ENCODE results near the gene FTSJ3.
"Not testable (repeated sequence)": the region's sequence is repeated elsewhere in the genome, so short reads cannot be mapped to it uniquely, and the experiment has no call there.

FTSJ3 gene, protein sequence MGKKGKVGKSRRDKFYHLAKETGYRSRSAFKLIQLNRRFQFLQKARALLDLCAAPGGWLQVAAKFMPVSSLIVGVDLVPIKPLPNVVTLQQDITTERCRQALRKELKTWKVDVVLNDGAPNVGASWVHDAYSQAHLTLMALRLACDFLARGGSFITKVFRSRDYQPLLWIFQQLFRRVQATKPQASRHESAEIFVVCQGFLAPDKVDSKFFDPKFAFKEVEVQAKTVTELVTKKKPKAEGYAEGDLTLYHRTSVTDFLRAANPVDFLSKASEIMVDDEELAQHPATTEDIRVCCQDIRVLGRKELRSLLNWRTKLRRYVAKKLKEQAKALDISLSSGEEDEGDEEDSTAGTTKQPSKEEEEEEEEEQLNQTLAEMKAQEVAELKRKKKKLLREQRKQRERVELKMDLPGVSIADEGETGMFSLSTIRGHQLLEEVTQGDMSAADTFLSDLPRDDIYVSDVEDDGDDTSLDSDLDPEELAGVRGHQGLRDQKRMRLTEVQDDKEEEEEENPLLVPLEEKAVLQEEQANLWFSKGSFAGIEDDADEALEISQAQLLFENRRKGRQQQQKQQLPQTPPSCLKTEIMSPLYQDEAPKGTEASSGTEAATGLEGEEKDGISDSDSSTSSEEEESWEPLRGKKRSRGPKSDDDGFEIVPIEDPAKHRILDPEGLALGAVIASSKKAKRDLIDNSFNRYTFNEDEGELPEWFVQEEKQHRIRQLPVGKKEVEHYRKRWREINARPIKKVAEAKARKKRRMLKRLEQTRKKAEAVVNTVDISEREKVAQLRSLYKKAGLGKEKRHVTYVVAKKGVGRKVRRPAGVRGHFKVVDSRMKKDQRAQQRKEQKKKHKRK

DNA sequence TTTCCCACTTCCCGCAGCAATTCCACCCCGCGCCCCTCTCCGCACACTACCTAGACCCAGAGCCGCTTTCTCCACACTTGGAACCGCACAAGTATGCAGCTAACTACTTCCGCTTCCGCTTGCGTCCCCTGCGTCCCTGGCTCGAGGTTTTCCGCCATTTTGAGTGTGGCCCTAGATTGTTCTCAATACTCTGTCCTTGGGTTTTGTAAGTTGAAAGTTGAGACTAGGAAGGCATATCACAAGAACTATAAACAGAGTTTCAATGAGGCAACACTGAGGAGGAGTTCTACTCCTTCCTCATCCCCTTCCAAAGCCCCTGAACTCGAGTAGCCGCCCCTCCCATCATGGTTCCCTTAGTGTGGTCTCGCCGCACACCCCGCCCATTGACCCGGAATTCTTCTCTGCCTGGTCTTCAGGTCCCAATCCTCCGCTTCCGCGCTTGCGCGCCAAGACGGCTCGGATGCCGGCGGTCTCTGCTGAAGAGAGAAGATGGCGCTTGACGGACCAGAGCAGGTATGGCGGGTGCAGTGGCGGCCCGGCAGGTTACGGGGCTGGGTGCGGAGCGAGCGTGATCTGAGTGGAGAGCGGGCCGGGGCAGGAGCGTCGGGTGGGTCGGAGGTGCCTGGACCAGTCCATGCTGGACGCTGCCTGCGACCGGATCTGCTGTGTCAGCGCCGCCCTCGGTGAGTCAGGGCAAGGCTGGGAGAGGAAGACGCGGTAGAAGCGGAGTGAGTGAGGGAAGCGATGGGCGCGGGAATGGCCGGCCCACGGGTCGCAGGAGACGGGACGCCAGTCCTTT is at the start of gene FTSJ3, which contains the start of gene PSMC5:
TSS of gene FTSJ3 (minus strand) at position 662 of the 799 bp plus-strand sequence. CDS start 761 bp downstream, outside the sequence.
TSS of gene PSMC5 (plus strand) at position 430 of the 799 bp plus-strand sequence. CDS start at position 490, 60 bp downstream.
- DNase-seq (ENCODE audit: low spot score), result peak; percentile 97

DNA sequence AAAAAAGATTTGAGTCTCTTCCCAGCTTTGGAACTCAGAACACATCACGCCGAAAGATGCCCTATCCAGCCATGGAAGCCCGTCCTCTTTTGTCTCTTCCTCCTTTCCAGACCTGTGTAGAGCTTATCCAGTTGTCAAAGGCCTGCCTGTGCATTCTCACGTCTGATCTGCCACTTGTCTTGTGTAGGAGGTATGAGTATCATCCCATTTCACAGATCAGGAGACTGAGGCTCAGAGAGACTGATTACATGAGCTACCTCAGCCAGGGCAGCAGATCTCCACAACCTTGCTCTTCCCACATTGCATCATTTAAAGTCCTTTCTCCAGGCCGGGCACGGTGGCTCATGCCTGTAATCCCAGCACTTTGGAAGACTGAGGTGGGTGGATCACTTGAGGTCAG is 47.2 kb upstream of the FTSJ3 start:
- DNase-seq (ENCODE audit: low spot score), result not testable (repeated sequence)

DNA sequence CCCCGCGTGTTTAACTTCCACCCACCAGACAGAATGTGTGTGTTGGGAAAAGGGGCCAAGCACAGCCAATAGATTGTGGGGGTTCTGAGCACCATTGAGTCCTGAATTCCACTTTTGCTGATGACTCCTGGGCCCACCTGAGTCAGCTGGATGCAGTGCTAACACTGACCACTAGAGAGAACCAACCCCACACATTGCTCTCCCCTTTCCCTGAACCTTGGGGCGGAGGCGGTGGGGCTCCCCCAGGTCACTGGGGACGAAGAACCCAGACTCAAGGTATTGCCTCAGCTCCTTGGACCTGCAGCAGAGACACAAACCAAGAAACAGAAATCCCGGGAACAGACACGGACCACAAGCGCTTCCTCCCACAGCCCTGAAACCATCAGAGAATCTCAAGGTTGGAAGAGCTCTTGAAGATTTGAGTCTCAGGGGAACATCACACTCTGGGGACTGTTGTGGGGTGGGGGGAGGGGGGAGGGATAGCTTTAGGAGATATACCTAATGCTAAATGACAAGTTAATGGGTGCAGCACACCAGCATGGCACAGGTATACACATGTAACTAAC is 46.7 kb upstream of the FTSJ3 start:
- not testable (repeated sequence) for DNase-seq (ENCODE audit: low spot score)

DNA sequence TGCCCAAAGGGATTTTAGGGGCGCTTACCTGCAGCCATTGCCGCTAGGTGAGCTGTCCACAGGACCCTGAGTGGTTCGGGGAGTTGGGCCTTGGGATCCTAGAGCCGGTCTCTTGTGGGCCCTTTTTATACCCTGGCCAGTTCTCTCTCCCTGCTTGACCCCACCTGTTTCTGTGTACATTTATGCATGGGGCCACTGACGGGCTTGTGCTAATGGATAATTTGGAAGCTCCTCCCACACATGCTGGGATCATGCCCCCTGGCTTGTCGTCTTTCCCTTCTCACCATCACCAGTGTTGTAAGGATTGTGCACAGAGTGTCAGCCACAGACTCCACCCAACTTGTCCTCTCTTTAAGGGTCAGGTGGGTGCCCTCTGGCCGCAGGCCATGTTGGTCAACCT is 46.1 kb upstream of the FTSJ3 start, which contains the start of gene CSH2:
TSS of gene CSH2 (minus strand) at position 101 of the 400 bp plus-strand sequence. CDS start at position 38, 63 bp downstream.
- not testable (repeated sequence) for DNase-seq (ENCODE audit: low spot score)

DNA sequence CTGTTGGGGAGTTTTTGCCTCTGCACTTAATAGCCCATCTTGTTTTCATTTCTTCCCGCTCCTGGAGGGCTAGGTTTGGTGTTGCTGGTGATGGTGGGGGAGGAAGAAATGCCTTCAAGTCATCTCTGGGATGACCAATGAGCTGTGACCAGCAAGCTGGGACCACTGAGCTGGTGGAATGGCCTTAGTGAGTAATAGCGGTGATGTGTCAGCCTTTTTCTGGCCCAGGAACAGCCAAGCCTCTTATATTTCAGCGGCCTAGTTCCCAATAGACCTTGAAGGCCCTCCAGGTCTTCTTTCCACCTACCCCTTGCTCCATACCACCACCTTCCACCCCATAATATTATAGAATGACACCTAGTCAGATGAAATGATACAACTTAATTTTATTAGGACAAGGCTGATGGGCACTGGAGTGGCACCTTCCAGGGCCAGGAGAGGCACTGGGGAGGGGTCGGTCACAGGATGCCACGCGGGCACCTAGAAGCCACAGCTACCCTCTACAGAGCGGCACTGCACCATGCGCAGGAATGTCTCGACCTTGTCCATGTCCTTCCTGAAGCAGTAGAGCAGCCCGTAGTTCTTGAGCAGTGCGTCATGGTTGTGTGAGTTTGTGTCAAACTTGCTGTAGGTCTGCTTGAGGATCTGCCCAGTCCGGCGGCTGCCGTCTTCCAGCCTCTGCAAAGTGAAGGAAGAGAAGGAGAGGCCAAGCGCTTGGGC is 44.3 kb upstream of the FTSJ3 start:
- not testable (repeated sequence) for DNase-seq (ENCODE audit: low spot score)

DNA sequence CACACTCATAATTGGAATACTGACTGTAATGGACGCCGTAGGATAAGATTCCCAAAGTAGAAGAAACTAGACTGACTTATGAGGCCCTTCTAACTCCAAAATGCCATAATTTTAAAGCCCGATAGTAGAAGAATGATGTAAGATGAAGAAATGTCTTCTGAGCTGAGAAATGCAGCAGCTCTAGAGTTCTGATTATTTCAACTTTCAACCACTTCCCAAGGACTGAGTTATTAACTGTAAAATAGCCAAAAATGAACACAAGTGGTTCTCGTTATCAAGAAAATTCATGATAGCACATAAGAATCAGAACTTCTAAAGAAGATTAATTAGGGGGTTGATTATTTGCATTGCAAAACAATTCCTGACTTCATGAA is 42.8 kb upstream of the FTSJ3 start:
- DNase-seq (ENCODE audit: low spot score), result not testable (repeated sequence)

DNA sequence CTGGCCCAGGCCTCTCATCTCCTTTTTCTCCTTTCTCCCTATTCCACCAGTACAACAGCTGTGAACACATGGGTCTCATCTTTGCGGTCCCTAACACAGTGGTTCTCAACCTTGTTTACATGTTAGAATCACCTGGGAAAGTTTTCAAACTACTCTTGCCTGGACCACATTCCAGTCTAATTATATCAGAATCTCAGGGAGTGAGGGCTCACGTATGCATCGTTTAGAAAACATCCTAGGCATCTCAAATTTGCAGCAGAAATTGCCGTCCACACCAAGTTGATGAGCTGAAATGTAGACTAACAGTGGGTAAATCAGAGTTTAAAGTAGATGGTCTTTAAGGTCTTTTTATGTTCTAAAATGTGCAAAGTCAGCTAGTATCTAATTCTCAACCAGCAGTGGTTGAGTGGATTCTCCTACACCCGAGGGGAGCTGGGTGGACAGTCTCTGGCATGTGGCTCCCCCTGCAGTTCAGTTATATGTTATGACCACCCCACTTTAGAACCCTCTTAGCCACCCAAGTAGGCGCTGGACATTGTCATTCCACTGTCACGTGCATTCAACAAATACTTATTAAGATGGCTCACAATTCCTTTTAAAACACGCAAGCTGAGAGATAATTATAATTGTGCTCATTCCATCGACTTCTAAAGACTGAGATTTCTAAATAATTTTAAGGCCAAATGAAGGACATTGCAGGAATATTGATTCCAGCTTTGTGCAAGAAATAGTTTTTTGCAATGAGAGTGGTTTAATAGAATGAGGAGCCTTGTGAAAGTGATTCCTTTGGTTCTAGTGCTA is 42.2 kb upstream of the FTSJ3 start:
- not testable (repeated sequence) for DNase-seq (ENCODE audit: low spot score)

DNA sequence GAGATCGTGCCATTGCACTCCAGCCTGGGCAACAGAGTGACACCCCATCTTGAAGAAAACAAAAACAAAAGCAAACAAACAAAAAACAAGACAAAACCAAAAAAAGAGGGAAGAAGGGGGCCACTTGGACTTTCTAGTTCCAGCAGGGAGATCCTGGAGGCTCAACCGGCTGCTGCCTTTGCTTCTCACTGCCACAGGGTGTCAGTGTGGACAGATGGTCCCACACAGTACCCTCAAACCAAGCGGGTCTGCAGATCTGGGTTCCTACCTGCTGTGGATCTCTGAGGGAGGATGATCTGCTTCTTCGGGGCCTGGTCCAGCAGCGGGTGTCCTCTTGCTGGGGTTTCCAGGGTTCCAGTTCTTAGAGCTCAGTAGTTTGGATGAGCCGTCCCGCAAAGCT is 39.2 kb upstream of the FTSJ3 start:
- not testable (repeated sequence) for DNase-seq (ENCODE audit: low spot score)

DNA sequence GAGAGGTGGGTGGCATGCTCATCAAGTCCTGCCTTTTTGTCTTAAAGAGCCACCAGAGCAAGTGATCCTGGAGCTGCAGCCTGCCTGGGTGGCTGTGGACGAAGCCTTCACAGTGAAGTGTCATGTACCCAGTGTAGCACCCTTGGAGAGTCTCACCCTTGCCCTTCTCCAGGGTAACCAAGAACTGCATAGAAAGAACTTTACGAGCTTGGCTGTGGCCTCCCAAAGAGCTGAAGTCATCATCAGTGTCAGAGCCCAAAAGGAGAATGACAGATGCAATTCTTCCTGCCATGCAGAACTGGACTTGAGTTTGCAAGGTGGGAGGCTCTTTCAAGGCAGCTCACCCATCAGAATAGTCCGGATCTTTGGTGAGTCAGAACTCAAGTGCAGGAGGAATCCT is 31.8 kb upstream of the FTSJ3 start:
- no peak for DNase-seq (ENCODE audit: low spot score)

DNA sequence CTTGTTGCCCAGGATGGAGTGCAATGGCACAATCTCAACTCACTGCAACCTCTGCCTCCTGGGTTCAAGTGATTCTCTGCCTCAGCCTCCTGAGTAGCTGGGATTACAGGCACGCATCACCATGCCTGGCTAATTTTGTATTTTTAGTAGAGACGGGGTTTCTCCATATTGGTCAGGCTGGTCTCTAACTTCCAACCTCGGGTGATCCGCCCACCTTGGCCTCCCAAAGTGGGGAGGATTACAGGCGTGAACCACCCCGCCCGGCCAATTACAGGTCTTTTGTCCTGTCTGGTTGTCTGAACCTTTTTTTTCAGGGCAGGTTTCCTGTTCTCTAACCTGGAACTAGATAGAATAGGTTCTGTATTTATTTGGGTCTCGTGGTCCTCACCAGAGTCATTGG is 29.0 kb upstream of the FTSJ3 start:
- DNase-seq (ENCODE audit: low spot score), result not testable (repeated sequence)

DNA sequence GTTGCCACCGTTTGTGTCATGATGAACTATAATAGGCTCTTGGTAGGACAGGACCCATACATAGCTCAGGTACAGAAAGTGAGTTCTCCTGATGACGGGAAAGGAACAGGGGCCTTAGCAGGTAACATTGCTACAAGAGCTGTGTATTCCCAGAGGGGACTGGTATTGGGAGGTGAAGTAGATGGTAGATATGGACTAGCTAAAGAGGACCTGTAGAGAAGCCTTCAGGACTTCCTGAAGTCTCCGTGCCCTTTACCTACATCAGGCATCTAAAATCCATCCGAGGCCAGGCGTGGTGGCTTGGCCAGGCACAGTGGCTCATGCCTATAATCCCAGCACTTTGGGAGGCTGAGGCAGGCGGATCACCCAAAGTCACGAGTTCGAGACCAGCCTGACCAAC is 27.7 kb upstream of the FTSJ3 start:
- no peak for DNase-seq (ENCODE audit: low spot score)

DNA sequence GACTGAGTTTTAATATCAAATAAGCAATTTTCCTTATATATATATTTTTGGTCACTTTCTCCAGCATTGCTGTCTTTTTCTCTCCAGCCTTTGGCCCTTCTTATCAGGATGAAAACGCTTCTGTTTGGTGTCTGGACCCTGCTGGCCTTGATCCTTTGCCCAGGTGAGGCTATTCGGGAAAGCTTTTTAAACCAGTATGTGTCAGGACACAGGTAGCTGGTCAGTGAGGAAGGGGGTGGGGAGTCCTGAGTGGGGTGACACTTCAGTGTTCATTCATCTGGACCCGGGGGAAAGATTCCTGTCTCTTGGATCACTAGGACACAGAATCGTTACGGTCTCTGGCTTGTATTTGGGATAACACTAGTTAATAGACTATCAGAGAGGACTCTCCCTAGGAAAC is 27.2 kb upstream of the FTSJ3 start:
- DNase-seq (ENCODE audit: low spot score), result no peak

DNA sequence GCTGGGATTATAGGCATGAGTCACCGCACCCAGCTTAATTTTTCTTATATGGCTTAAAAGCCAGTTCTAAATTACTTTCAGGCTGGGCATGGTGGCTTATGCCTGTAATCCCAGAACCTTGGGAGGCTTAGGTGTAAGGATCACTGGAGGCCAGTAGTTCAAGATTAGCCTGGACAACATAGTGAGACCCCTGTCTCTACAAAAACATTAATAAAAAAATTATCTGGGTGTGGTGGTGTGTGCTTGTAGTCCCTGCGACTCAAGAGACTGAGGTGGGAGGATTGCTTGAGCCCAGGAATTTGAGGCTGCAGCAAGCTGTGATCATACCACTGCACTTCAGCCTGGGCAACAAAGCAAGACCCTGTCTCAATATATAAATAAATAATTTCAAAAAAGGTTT is 25.8 kb upstream of the FTSJ3 start:
- no peak for DNase-seq (ENCODE audit: low spot score)

DNA sequence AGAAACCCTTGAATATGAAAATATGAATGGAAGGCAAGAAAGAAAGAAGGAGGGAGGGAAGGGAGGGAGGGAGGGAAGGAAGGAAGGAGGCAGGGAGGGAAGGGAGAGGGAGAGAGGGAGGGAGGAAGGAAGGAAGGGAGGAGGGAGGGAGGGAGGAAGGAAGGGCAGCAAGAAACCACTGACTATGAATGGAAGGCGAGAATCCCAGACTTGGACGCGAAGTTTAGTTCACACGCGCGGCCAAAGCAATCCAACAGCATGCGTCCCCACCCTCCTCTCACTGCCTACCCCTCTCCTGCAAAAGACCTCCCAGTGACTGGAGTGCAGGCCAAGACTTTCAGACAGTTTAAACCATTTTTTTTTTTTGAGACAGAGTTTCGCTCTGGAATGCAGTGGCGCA is 22.9 kb upstream of the FTSJ3 start:
- DNase-seq (ENCODE audit: low spot score), result no peak

DNA sequence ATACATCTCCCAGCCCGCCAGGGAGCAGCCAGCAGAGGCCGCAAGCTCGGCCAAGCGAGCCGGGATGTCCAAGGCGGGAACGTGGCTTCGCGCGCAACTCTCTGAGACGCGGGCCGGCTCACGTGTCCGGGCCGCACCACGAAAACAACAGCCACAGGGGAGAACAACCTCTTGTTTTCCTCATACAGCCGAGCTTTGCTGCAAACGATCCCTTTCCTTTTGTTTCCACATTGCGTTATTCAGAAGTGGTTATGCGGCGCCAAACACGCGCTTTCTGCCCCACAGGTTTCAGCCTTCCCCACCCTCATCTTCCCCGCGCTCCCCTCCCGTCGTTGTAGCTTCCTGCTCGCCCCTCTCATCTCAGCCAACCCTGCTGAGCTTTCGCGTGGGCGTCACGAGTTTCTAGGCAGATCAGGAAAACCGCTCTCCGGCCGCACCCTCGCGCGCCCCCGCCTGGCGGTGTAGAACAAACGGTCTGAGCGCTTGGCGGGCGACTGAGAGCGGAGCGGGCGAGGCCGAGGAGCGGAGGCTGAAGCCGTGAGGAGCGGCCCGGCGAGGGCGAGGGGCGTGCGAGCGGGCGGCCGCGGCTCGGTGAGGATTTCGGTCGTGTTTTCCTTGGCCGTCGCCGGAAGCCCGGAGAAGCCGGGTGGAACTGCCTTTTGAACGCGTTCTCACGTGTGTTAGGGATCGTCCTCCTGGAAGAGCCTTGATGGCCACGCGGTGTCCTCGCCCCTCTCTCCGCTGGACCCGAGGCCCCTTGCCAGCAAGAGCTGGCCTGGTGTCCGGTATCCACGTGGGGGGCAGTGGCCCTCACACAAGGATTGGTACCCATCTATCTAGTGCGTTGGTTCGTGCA is 21.6 kb upstream of the FTSJ3 start:
- peak; percentile 94 for DNase-seq (ENCODE audit: low spot score)

DNA sequence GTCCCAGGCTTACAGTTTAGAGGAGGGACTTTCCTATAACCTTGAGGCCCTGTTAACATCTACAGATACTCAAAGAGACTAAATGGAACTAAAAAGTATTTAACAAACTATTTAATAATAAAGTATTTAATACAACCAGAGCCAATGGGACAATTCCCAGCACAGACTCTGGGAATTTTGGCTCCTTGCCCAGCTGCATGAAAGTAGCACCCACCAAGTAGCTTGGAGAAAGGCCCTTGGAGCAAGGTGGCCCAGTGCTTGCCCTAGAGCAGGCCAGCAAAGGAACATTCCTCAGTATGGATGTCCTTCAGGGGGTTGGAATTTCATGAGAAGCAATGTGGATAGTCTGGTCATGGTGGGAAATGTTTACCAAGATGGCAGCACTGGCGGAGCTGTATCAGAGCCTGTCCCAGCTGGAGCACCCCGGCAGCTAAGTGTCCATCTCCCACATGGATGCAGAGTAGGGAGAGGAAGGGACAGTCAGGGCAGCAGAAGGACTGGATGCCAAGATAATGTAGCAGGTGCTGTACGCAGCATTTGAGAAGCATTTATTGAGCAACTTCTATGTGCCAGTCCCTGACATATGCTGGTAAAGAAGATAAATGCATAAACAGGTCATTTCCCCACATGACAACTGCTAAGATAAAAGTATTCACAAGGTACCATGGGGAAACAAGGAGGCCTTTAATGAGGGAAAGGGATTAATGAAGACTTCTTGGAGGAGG is 20.2 kb upstream of the FTSJ3 start:
- no peak for DNase-seq (ENCODE audit: low spot score)

DNA sequence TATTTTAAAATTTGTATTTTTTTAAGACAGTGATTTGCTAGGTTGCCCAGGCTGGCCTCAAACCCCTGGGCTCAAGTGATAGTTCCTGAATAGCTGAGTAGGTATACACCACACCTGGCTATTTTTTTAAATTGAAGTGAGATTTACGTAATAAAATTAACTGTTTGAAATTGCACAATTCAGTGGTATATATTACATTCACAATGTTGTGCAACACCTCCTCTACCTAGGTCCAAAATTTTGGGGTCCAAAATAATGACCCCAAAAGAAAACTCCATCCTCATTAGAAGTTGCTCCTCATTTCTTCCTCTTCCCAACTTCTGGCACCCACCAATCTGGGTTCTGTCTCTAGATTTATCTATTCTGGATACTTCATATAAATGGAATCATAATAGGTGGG is 18.0 kb upstream of the FTSJ3 start:
- no peak for DNase-seq (ENCODE audit: low spot score)

DNA sequence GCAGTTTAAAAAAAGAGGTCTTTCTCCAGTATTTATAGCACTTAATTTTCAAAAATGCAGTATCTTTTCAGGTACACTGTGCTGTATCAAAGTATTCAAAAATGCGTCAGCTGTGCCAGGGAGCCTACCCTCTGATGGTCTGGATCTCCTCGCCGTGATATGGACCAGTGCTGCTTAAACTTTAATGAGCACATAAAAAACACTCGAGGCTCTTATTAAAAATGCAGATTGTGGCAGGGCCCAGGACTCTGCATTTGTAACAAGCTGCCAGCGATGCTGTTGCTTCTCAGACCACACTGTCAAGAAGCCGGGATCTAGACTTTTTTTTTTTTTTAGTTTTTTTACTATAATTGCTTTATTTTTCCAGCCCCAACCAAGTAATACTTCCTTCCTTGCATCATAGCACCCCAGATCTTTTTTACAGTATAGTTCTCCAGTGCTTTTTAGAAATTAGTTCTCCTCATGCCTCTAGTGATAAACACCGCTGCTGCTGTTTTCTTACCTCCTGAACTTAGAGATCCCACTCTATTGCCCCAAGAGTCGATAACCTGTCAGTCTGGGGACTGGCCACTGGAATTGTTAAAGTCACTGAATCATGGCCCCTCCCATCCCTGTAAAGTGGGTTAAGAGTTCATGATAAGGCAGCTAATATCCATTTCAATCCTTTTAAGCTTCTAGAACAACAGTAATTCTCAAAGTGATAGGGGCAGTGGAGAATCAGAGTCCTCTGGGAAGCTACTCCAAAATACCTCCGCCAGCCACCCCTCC is 16.6 kb upstream of the FTSJ3 start:
- peak; percentile 26 for DNase-seq (ENCODE audit: low spot score)

All from NAMALWA (cell line).